ENCODE measurements around the gene IFT52.
"Not testable (repeated sequence)": the region's sequence is repeated elsewhere in the genome, so short reads cannot be mapped to it uniquely, and the experiment has no call there.

Gene IFT52

GRCh38 chr20:43653966-43654365, 63.2 kb downstream of the IFT52 start:
- DNase-seq = no peak

DNA sequence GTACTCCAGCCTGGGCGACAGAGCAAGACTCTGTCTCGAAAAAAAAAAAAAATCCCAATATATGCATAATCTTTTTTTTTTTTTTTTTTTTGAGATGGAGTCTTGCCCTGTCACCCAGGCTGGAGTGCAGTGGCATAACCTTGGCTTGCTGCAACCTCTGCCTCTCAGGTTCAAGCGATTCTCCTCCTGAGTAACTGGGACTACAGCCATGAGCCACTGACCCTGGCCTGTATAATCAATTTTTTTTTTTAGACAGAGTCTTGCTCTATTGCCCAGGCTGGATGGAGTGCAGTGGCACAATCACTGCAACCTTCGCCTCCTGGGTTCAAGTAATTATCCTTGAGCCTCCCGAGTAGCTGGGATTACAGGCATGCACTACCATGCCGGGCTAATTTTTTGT, 64.4 kb downstream of the IFT52 start:
- not testable (repeated sequence) for DNase-seq

- DNase-seq = no peak
Observed at GRCh38 chr20:43655937-43656336, 65.2 kb downstream of the IFT52 start.

DNA sequence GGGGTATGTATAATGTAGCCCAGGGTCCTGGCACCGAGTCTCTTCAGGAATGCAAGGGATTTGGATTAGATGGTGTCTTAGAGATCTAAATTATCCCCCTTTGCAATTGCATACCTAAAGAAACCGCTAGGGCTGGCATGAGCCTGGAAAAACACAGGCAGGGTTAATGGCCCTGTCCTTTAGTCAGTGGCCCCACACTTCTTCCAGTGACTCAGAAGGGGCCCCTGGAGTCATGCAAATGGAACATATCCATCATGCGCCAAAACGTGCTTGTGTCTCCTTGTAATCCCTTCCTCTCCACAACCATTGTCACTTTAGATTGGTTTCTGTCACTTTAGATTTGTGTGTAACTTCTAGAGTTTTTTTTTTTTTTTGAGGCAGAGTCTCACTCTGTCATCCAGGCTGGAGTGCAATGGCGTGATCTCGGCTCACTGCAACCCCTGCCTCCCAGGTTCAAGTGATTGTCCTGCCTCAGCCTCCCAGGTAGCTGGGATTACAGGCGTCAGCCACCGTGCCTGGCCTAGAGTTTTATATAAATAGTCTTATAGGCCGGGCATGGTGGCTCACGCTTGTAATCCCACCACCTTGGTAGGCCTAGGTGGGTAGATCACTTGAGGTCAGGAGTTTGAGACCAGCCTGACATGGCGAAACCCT, 67.5 kb downstream of the IFT52 start:
- DNase-seq = peak; percentile 60 to 61

- DNase-seq = no peak
Observed at GRCh38 chr20:43658723-43659419, 68.1 kb downstream of the IFT52 start.

- DNase-seq = no peak
Observed at GRCh38 chr20:43662943-43663655, 72.4 kb downstream of the IFT52 start.

DNA sequence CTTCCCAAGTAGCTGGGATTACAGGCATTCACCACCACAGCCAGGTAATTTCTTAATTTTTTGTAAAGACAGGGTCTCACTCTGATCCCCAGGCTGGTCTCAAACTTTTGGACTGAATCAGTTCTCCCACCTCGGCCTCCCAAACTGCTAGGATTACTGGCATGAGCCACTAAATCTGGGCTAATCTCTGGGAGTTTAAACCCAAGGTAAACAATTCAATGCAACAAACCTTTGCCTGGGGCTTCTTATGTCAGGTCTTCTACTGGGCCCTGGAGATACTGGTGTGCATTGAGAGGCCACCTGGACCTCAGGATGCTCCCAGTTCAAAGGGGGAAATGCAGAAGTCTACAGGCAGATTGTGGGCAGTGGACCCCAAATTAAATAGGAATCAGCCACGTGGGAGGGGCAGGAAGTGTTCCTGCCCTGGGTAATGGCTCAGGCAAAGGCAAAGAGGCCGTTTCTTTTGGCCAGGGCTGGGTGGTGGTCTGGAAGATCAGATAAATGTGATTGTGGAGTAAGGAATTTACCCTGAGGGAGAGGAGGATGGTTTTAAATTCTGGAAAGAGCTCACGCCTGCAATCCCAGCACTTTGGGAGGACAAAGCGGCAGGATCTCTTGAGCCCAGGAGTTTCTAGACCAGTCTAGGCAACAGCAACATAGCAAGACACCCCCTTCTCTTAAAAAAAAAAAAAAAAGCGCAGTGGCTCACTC, 74.9 kb downstream of the IFT52 start:
- no peak for DNase-seq

- DNase-seq = peak; percentile 72 to 75
Observed at GRCh38 chr20:43666376-43667328, 75.9 kb downstream of the IFT52 start, which contains the start of gene MYBL2. MYBL2 (plus strand) TSS chr20:43667114; CDS start chr20:43667284, 170 bp downstream.

GRCh38 chr20:43667341-43668132, 76.8 kb downstream of the IFT52 start:
- DNase-seq = peak in 1 of 2 donors; percentile 45

GRCh38 chr20:43669332-43669731, 78.6 kb downstream of the IFT52 start:
- DNase-seq = no peak

DNA sequence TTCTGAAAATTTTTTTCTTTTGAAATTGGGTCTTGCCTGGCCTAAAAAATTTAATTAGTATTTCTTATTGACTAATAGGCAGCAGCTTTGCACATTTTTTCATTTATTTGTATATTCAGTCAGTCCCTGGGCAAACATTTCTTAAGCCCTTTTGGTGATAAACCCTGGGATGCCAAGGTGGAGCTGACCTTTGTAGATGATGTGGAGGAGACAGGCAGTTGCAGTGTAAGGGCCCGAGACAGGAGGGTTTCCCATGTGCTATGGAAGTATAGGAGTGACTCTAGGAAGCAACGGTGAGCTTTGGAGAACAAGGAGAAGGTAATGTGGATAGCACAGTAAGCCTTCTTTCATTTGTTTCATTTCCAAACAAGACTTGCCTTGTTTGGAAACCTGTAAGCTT, 79.7 kb downstream of the IFT52 start:
- no peak for DNase-seq

DNA sequence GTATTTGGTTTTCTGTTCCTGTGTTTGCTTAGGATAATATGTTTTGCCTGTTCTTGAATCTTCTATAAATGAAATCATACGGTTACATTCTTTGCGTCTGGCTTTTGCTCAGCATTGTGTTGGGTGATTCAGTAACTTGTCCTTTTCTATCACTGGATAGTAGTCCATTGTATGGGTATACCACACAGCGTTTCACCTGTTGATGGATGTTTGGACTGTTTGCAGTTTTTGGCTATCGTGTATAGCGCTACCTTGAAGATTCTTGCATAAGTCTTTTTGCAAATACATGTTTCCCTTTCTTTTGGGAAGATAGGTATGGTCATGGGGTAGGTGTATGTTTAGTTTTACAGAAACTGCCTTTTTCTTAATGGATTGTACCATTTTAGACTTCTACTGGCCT, 85.6 kb downstream of the IFT52 start:
- DNase-seq = no peak

- DNase-seq = no peak
Observed at GRCh38 chr20:43680981-43681380, 90.2 kb downstream of the IFT52 start.

DNA sequence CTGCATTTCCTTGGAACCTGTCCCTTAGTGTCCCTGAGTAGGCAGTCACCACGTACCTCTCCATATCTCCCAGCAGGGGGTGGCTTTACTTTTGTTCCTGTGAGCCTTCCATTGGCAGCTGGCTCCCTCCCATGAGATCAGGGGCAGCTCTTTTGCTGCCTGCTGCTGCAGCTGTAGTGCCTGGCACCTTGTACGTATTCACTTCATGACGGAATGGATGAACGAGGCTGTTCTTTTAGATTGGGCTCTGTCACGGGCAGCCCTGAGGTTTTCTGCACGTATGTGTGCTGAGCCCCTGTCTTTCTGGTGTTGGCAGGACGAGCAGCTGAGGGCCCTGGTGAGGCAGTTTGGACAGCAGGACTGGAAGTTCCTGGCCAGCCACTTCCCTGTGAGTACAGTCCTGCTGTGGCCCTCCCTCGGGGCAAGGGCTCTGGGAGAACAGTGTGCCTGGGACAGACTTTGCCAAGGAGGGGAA, 90.8 kb downstream of the IFT52 start:
- DNase-seq = no peak

DNA sequence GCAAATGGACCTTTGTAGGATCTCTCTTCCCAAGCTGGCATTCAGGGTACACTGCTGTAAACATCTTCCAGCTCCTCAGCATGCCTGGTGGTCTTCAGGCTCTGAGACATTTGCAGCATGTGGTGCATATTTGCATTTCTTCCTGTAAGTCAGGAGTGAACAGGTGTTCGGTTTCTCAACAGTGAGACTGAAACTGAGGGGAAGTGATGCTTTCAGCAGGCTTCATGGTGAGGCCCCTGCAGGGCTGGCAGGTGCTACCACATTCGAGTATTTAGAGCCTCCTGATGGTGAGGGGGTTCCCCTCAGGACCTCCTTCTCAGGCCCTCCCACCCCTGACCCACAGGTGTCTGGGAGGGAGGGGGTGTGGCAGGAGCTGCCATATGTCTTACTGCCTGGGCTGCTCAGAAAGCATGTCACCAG, 91.3 kb downstream of the IFT52 start:
- DNase-seq = no peak

DNA sequence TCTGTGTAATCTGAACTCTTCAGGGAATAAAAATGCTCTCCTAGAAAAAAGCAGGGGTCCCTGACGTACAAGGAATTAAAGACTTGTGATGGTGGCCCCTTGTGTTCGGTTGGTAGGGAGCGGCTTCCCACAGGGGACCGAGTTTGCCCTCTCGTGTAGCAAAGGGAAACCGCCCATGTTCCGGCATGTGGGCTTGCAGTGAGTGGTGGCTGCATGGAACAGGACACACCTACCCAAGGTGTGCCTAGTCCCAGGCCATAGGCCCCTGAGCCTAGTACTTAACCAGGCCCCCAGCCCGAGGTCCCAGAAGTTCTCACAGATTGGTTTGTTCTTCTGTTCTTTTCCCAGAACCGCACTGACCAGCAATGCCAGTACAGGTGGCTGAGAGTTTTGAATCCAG, 91.7 kb downstream of the IFT52 start:
- no peak for DNase-seq

GRCh38 chr20:43686820-43687219, 96.1 kb downstream of the IFT52 start:
- DNase-seq = no peak

DNA sequence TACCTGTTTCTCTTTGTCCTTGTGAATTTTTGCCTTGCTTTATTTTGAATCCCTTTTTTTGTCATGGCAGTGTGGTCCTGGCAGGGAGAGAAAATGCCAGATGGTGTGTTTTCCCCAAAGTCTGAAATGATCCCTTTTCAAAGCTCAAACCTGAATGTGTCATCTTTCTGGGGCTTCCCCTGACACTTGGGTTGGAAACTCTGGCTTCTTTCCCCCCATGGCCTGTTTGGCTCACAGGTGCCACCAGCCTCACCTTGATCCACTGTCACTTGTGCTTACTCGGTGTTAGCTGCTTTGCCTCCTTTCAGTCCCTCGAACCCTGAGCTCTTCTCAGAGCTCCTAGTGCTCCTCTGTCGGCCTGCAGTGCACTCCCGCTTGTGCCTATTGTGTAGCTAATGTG, 98.4 kb downstream of the IFT52 start:
- no peak for DNase-seq

GRCh38 chr20:43690943-43691598, 100.3 kb downstream of the IFT52 start:
- no peak for DNase-seq

- DNase-seq = peak; percentile 71 to 75
Observed at GRCh38 chr20:43691928-43692524, 101.3 kb downstream of the IFT52 start.

All from stimulated activated CD4-positive, alpha-beta T cell treated with anti-CD3 and anti-CD28 coated beads, Interleukin-2, amount 100 ng/mL, for 24 hours (primary cell).